ENCODE measurements around the gene DAPK1.

The DAPK1 gene

GRCh38 chr9:87504938-87505337, 7.3 kb downstream of the DAPK1 start:
- Histone ChIP-seq H3K27ac (no peak overlapping the region), H3K4me1 (ENCODE audit: low read depth, poor library complexity, severe bottlenecking) (peaks cover 30% of the 10 kb centered on the region), H2AFZ (ENCODE audit: low read depth) (no peak overlapping the region), H4K20me1 (ENCODE audit: insufficient read depth) (no peaks in the 10 kb centered on the region), H3K79me2 (ENCODE audit: insufficient read depth, low read depth) (peaks cover 32% of the 10 kb centered on the region), H3K4me3 (IDR thresholded peaks at IDR 0.05; ENCODE audit: insufficient read depth, low read depth, low read length) (no peak overlapping the region), H3K4me2 (no peak overlapping the region), H3K27me3 (ENCODE audit: insufficient read depth, low read depth) (no peaks in the 10 kb centered on the region), H3K9ac (no peak overlapping the region), H3K36me3 (ENCODE audit: insufficient read depth) (no peaks in the 10 kb centered on the region)
- TF ChIP-seq CTCF (conservative IDR thresholded peaks at IDR 0.05; ENCODE audit: low read depth, low read length), result no peak

GRCh38 chr9:87505869-87506678, 8.4 kb downstream of the DAPK1 start:
- H4K20me1 ChIP-seq (ENCODE audit: insufficient read depth), result no peaks in the 10 kb centered on the region
- no peak overlapping the region for H3K4me2 ChIP-seq
- H3K36me3 ChIP-seq (ENCODE audit: insufficient read depth), result no peaks in the 10 kb centered on the region

GRCh38 chr9:87507576-87507975, 9.9 kb downstream of the DAPK1 start:
- Histone ChIP-seq H3K27me3 (ENCODE audit: insufficient read depth, low read depth) (no peaks in the 10 kb centered on the region), H2AFZ (ENCODE audit: low read depth) (no peak overlapping the region), H3K4me1 (ENCODE audit: low read depth, poor library complexity, severe bottlenecking) (peaks cover 3% of the 10 kb centered on the region), H3K36me3 (ENCODE audit: insufficient read depth) (no peaks in the 10 kb centered on the region), H3K4me2 (no peak overlapping the region), H3K27ac (no peak overlapping the region), H3K9ac (no peak overlapping the region), H3K4me3 (IDR thresholded peaks at IDR 0.05; ENCODE audit: insufficient read depth, low read depth, low read length) (no peak overlapping the region), H3K79me2 (ENCODE audit: insufficient read depth, low read depth) (peaks cover 7% of the 10 kb centered on the region; the same call in 1 of the 2 replicates), H4K20me1 (ENCODE audit: insufficient read depth) (no peaks in the 10 kb centered on the region)
- no peak for TF ChIP-seq CTCF (conservative IDR thresholded peaks at IDR 0.05; ENCODE audit: low read depth, low read length)

More at GRCh38 chr9:87505869-87506678, 8.4 kb downstream of the DAPK1 start:
- no peak overlapping the region for H3K4me3 ChIP-seq (IDR thresholded peaks at IDR 0.05; ENCODE audit: insufficient read depth, low read depth, low read length)
- peaks cover 18% of the 10 kb centered on the region for H3K4me1 ChIP-seq (ENCODE audit: low read depth, poor library complexity, severe bottlenecking)
- no peak overlapping the region for H2AFZ ChIP-seq (ENCODE audit: low read depth)
- H3K79me2 ChIP-seq (ENCODE audit: insufficient read depth, low read depth), result peaks cover 20% of the 10 kb centered on the region
- H3K9ac ChIP-seq, result no peak overlapping the region
- no peaks in the 10 kb centered on the region for H3K27me3 ChIP-seq (ENCODE audit: insufficient read depth, low read depth)
- TF ChIP-seq CTCF (conservative IDR thresholded peaks at IDR 0.05; ENCODE audit: low read depth, low read length), result no peak
- H3K27ac ChIP-seq, result no peak overlapping the region

GRCh38 chr9:87510252-87510683, 12.6 kb downstream of the DAPK1 start:
- H3K27me3 ChIP-seq (ENCODE audit: insufficient read depth, low read depth), result no peaks in the 10 kb centered on the region
- no peaks in the 10 kb centered on the region for H3K4me1 ChIP-seq (ENCODE audit: low read depth, poor library complexity, severe bottlenecking)
- no peaks in the 10 kb centered on the region for H4K20me1 ChIP-seq (ENCODE audit: insufficient read depth)
- no peaks in the 10 kb centered on the region for H3K36me3 ChIP-seq (ENCODE audit: insufficient read depth)
- H3K79me2 ChIP-seq (ENCODE audit: insufficient read depth, low read depth), result no peaks in the 10 kb centered on the region
- no peak overlapping the region for H2AFZ ChIP-seq (ENCODE audit: low read depth)
- no peak overlapping the region for H3K4me3 ChIP-seq (IDR thresholded peaks at IDR 0.05; ENCODE audit: insufficient read depth, low read depth, low read length)
- no peak overlapping the region for H3K27ac ChIP-seq
- no peak overlapping the region for H3K9ac ChIP-seq
- no peak for TF ChIP-seq CTCF (conservative IDR thresholded peaks at IDR 0.05; ENCODE audit: low read depth, low read length)
- H3K4me2 ChIP-seq, result no peak overlapping the region
